Measurements from ENCODE around the gene COLEC12.
A peak's percentile ranks its signal among the peaks of the same experiment; 100 is the strongest.

Gene COLEC12

GRCh38 chr18:470661-471501 lies 29.6 kb downstream of the COLEC12 start:
- Histone ChIP-seq H3K36me3 (replicated peaks) (no peaks in the 10 kb centered on the region), H3K4me3 (ENCODE audit: low read depth, low read length) (no peak overlapping the region), H3K27me3 (replicated peaks) (no peaks in the 10 kb centered on the region), H3K27ac (no peak overlapping the region)
- peak; percentile 43 for DNase-seq
- in situ Hi-C loops (cut with HindIII; ENCODE audit: low pct_ligation_motif_present, low sequenced_read_pairs): no loop called here
- TF ChIP-seq, protein P1, sequence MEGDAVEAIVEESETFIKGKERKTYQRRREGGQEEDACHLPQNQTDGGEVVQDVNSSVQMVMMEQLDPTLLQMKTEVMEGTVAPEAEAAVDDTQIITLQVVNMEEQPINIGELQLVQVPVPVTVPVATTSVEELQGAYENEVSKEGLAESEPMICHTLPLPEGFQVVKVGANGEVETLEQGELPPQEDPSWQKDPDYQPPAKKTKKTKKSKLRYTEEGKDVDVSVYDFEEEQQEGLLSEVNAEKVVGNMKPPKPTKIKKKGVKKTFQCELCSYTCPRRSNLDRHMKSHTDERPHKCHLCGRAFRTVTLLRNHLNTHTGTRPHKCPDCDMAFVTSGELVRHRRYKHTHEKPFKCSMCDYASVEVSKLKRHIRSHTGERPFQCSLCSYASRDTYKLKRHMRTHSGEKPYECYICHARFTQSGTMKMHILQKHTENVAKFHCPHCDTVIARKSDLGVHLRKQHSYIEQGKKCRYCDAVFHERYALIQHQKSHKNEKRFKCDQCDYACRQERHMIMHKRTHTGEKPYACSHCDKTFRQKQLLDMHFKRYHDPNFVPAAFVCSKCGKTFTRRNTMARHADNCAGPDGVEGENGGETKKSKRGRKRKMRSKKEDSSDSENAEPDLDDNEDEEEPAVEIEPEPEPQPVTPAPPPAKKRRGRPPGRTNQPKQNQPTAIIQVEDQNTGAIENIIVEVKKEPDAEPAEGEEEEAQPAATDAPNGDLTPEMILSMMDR (IDR thresholded peaks at IDR 0.05; ENCODE audit: low read depth, low read length, missing control alignments): no peak

GRCh38 chr18:468955-469790 lies 31.3 kb downstream of the COLEC12 start:
- H3K36me3 ChIP-seq (replicated peaks): no peaks in the 10 kb centered on the region
- no peaks in the 10 kb centered on the region for H3K27me3 ChIP-seq (replicated peaks)
- TF ChIP-seq, protein P1 (IDR thresholded peaks at IDR 0.05; ENCODE audit: low read depth, low read length, missing control alignments): no peak
- no peak overlapping the region for H3K4me3 ChIP-seq (ENCODE audit: low read depth, low read length)
- no peak overlapping the region for H3K27ac ChIP-seq
- in situ Hi-C loops (cut with HindIII; ENCODE audit: low pct_ligation_motif_present, low sequenced_read_pairs): no loop called here
- DNase-seq: no peak

- Histone ChIP-seq H3K27ac (no peak overlapping the region), H3K4me3 (ENCODE audit: low read depth, low read length) (no peak overlapping the region), H3K27me3 (replicated peaks) (no peaks in the 10 kb centered on the region), H3K36me3 (replicated peaks) (no peaks in the 10 kb centered on the region)
- in situ Hi-C loops (cut with HindIII; ENCODE audit: low pct_ligation_motif_present, low sequenced_read_pairs): no loop called here
- TF ChIP-seq, protein P1 (IDR thresholded peaks at IDR 0.05; ENCODE audit: low read depth, low read length, missing control alignments): no peak
- no peak for DNase-seq
Measured at GRCh38 chr18:463827-464541, 36.5 kb downstream of the COLEC12 start.

- TF ChIP-seq, protein P1 (IDR thresholded peaks at IDR 0.05; ENCODE audit: low read depth, low read length, missing control alignments): no peak
- Histone ChIP-seq H3K4me3 (ENCODE audit: low read depth, low read length) (no peak overlapping the region), H3K27ac (no peak overlapping the region), H3K36me3 (replicated peaks) (no peaks in the 10 kb centered on the region), H3K27me3 (replicated peaks) (no peaks in the 10 kb centered on the region)
- DNase-seq: no peak
- in situ Hi-C loops (cut with HindIII; ENCODE audit: low pct_ligation_motif_present, low sequenced_read_pairs): no loop called here
Measured at GRCh38 chr18:463403-463802, 37.1 kb downstream of the COLEC12 start.

- TF ChIP-seq, protein P1 (IDR thresholded peaks at IDR 0.05; ENCODE audit: low read depth, low read length, missing control alignments): no peak
- no peak overlapping the region for H3K4me3 ChIP-seq (ENCODE audit: low read depth, low read length)
- no peak overlapping the region for H3K27ac ChIP-seq
- no peaks in the 10 kb centered on the region for H3K36me3 ChIP-seq (replicated peaks)
- no peaks in the 10 kb centered on the region for H3K27me3 ChIP-seq (replicated peaks)
- in situ Hi-C loops (cut with HindIII; ENCODE audit: low pct_ligation_motif_present, low sequenced_read_pairs): no loop called here
- DNase-seq: no peak
Measured at GRCh38 chr18:461762-462161, 38.7 kb downstream of the COLEC12 start.
